ENCODE data around the gene DNAJB8.

DNAJB8 gene

DNA sequence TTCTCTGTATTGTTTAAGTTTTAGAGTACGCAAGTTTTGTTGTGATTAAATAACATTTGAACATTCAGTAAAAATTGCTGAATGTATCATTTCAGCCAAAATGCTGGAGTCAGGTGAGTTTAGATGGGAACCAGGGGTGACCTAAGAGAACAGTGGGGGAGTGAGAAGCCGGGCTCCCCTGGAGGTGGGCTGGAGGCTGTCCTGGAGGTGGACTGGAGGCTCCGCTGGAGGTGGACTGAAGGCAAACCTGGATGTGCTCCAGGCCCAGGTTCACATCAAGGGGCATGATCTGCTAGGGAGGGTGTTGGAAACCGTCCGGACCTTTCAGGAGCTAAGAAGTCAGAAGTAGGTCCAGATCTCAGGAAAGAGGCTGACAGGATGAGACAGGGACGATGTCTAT, 23.7 kb downstream of the DNAJB8 start:
- DNase-seq: no peak

DNA sequence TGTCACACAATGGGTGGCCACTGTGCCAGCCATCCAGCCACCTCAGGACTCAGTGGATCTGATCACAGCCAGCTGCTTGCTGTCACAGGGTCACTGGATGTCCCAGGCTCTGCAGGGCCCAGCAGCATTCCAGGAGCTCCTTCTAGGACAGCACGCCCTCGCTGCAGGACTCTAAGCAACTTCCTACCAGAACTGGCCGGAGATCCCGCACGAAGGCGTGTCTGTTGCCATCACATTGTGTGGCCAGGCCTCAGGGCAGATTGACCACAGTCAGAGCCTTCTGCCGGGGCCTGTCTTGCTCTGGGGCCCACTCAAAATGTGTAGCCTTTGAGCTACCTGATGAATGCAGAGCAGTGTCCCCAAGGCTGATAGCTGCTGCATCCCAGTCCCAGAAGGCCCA, 24.6 kb downstream of the DNAJB8 start:
- DNase-seq: no peak

DNA sequence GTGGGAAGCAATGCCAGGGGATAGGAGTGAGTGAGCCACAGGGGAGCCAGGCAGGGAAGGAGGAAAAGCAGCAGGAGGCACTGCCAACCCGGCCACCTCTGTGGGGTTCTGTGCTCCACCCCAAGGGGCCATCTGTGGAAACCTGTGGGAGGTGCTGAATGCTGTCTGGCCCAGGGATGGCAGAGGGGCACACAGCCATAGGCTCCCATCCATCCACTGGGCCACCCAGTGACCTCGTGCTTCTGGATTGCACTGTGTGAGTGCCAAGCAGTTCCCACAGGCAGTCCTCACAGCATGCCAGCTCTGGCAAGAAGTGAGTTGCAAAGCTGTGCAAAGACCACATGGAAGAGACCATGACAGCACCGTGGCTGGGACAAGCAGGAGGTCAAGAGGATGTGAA, 27.5 kb downstream of the DNAJB8 start:
- no peak for DNase-seq

DNA sequence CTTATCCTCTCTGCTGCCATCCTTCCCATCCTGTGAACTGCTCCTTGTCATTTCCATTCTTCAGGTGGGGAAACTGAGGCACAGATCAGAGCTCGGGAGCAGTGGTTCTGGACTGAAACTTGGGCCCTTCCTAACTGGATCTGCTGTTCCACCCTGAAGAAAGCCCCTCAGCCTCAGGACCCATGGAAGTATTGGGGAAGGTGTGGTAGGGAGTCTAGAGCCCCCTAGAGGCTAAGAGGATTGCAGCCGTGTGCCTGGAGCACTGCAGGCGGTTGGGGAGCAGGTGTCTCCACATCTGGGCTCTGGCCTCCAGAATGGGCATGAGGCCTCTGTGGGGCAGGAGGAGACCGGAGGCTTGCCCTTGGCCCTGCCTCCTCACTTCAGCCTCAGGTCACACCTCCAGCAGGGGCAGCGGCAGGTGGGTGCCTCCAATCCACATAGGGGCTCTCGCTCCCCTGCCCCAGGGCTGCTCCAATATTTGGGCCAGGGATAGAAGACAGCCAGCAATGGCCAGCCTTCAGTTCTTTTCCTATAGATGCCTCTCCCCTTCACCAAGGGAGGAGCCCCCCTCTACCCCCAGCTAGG, 28.1 kb downstream of the DNAJB8 start:
- DNase-seq: peak; percentile 22

DNA sequence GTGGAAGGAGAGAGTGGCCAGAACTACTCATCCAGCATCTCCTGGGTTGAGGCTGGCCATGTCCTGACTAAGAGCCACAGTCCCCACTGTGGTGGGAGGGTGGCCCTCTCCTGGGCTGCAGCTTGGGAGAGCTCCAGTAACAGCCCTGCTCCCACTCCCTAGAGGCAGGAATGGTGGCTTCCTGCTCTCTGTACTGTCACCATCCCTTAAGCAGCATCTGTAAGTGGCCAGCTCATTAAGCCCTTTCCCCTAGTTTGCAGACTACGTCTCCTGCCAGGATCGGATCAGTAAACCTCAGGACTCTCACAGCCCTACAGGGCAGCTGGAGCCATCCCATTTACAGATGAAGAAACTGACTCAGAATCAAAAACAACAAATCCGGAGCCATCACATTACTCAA, 30.5 kb downstream of the DNAJB8 start:
- no peak for DNase-seq

DNA sequence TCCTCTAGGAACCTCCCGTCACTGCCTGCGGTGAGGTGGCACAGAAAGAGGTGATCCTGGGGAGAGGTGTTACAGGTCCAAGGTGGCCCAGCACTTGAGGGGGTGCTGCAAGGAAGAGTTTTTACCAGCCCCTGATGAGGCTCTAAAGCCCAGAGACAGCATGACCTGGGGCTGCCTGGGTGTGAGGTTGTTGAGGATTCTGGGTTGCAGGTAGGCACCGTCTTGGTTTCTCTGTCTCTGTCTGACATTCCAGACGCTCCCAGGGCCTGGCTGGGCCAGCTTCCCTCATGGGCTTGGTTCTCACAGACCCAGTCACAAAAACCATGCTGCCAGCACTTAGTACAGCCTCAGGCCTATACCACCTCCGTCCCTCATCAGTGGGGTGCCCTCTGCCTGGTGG, 31.1 kb downstream of the DNAJB8 start:
- no peak for DNase-seq

DNA sequence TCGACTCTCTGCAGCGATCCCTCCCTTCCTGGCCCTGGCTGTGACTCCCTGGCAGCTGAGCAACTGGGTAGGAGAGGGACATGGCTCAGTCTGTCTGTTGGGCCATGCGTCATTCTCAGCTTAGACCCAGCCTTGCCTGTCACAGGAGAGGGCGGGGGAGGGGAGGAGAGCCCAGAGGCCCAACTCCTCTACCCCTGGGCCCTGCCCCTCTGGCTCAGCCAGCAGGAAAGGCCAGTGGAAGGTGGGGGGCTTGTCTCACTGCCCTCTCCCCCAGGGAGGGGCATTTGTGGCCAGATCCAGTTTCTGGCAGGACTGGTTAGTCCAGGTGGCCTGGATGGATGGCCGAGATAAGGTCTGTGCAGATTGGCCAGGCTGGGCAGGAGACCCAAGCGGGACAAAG, 31.6 kb downstream of the DNAJB8 start:
- DNase-seq: no peak

DNA sequence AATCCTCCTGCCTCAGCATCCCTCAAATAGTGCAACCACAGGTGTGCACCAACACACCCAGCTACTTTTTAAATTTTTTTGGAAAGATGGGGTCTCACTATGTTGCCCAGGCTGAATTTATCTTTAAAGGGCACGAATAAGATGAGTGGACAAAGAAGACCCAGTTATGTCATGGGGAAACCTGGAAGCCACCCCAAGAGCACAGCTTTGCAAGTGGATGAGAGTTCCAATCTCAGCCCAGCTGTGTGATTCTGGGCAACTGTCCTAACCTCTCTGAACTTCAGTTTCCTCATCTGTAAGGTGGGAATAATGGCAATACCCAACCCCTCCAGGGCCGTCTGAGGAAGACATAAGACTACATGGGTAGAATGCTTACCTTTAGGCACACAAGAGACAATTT, 32.2 kb downstream of the DNAJB8 start:
- no peak for DNase-seq

DNA sequence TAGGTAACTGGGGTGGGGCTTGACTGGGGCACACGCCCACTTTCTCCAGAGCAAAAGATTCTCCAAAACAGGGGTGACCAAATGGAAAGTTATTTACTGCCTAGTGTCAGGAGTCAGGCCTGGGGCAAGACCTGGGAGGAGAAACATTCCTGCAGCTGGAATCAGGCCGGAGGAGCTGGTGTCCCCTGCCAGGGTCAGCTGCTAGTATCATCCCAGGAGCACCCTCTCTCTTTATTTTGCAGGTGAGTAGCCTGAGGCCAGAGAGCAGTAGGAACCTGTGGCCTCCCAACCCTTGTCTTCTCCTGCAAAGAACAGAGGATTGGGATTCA, 32.9 kb downstream of the DNAJB8 start:
- no peak for DNase-seq

DNA sequence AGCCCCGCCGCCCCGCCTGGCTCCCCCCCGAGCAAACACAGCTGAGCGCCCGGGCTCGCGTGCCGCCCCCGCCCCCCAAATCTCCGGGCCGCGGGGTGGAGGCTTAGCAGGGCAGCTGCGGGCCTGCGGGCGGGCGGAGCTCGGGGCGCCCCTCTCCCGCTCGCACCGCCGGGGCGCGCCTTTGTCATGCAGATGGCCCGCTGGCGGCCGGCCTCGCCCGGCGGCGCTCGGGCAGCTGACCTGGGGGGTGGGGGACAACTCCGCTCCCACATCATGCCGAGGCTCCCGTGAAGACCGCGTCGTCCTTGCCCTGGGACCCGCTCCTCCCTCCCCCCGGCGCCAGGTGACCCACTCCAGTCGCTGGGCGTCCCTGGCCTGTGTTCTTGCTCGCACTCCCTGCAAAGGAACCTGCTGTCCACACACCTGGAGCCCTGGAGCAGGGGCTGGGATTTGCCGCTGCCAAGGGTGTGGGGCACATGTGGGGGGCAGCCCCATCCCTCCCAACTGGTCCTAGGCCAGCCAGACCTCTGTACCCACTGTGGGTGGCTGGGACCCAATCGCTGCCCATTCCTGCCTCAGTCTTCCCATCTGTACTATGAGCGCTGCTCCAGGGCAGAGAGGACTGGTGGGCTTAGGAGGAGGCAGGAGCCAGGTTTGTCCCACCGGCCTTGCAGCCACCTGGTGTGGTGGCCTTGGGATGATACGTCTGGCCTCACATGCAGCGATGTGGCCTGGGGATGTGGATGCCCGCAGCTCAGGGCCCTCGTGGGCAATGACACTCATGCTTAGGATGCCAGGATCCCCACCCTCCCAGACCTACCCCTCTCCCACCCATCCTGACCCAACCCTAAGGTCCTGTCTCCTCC, 33.5 kb downstream of the DNAJB8 start:
- DNase-seq: peak; percentile 60

DNA sequence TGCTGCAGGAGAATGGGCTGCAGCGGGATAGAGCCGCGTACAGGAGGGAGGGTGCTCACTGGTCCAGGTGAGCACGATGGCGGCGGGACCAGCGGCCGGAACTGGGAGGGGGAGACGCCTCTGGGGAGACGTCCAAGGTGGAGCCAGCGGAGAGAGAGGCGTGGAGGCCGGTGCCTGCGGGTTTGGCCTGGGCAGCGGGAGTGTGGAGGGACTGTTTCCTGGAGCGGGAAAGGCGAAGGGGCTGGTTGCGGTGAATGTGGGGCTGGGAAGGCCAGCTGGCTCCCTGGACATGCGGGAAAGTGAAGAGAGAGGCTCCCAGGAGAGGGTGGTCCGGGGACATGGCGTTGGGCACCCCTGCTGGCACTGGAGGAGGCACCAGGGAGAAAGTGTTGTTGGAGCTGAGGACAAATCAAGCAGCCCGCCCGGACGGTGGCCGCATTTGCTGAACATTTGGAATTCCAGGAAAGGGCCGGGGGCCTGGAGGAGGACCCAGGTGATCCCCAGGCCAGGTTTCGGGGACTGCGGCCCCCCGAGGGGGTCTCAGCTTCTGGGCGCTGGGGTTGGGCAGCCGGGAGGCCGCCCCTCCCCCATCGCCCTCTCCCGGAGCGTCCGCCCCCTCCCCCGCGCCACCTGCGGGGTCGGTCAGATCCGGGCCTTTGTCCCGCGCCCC, 34.3 kb downstream of the DNAJB8 start:
- DNase-seq: peak; percentile 45

DNA sequence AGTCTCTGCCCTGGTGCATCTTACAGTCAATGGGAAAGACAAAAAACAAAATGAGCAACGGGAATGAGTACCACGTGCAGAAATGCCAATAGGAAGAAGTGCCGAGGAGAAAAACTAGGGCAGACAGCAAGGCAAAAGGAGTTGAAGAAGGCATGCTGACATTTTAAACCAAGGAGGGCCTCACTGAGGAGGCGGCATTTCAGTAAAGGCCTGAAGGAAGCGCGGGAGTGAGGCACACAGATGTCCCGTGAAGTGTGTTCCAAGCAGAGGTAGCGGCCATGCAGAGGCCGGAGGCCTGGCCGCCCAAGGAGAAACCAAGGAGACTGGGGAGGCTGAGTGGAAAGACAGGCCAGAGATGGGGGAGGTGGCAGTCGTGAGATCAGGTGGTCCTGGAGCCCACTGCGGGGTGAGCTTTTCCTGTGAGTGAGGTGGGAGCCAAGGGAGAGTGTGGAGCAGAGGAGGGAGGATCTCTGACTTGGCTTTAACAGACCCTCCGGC, 34.8 kb downstream of the DNAJB8 start:
- no peak for DNase-seq

DNA sequence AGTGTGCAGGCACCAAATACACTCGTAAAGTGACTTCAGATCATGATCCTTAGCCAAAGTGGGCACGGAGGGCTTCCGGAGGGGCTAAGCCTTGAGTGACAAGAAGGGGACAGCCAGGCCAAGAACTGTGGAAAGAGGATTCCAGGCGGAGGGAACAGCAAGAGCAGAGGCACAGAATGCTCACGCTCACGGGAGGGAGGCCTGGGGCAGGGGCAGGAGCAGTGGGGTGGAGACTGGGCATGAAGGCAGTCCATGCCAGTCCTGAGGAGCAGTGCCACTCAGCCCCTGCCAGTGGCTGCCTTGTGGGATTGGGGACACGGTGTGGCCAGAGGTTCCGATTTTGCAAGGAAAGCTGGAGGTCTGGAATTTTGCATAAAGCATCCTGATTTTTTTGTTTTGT, 36.0 kb downstream of the DNAJB8 start:
- DNase-seq: no peak

DNA sequence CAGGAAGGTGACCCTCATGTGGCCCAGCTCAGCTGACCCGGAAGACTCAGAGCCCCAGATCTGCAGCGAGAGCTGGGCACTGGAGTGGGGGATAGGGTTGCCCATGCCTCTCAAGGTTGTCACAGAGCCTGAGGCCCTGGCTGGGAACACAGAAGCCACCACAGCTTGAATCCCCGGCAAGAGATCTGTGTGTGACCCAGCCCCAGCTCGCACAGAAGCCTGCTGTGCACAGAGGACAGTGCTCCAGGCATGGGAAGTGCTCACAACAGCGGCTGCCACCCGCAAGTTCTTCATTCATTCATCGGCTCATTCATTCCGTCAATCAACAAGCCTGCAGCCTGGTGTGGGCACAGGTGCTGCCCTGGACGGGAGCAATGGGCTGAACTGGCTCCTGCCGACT, 36.4 kb downstream of the DNAJB8 start:
- no peak for DNase-seq

DNA sequence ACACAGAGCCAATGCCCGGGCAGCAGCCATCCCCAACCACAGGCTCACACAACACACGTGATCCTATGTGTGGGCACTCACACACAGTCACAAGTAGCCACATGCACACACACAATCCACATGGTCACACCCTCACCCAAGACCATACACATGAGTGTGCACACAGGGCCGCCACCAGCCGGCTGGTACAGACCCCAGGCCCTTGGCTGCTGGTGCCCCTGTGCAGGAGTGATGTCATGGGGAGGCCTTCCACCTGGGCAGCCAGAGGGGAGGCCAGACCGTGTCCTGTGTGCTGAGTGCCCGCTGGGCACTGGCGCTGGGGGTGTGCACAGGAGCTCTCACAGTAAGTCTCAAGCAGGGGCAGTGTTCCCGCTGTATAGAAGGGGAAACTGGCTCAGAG, 36.9 kb downstream of the DNAJB8 start:
- no peak for DNase-seq

DNA sequence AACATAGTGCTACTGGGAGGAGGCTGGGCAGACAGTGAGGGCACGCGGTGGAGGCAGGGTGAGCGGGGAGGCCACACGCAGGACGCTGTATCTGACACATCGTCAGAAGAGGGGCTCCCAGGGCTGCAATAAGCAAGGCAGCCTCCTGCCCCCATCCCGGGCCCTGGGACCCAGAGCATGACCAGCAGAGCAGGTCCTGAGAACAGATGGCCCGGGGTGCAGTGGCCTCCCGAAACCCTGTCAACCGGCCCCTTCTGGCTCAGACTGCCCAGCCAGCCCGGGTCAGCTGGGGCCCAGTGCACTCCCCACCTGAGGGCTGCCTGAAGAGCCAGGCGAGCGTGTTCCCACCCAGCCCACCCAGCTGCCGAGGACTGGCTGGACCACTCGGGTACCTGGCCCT, 37.4 kb downstream of the DNAJB8 start:
- DNase-seq: no peak

DNA sequence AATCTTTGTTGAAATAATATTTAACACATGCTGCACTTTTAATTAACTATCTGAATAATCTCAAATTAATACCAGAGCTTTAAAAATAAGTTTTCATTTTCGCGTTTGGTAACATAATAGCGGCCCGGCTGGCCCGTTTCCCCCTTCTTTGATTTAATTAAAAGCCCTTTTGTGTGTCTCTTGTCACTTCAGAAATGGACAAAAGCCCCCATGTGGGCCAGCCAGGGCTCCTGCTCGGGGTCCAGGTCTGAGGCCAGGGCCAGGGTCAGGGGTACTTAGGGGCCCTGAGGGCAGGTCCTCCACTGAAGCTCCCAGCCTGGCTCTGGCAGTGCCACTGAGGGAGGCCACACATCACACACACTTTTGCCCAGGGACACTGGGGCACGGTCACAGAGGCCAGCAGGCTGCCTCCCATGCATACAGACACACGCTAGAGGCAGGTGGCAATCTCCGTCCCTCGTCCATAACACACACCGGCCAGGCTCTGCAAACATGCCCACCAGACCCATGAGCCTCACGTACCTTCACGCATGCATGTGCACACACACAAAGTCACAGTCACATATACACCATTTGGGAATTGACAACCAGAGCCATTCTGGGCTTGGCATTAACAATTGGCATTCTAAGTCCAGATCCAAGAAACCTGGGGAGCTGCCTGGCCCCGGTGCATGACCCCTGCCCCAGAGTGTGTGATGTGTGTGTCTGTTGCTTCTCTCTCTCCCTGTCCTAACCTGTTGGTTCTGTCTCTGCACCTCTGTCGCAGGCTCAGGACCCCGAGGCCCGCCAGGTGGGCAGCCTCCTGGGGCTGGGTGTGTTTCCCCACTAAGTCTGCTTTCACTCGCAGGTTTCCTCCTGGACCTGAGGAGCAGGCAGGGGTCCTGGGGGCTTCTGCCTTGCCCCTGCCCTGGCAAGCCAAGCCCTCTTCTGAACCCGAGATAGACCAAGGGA, 38.5 kb downstream of the DNAJB8 start:
- no peak for DNase-seq

DNA sequence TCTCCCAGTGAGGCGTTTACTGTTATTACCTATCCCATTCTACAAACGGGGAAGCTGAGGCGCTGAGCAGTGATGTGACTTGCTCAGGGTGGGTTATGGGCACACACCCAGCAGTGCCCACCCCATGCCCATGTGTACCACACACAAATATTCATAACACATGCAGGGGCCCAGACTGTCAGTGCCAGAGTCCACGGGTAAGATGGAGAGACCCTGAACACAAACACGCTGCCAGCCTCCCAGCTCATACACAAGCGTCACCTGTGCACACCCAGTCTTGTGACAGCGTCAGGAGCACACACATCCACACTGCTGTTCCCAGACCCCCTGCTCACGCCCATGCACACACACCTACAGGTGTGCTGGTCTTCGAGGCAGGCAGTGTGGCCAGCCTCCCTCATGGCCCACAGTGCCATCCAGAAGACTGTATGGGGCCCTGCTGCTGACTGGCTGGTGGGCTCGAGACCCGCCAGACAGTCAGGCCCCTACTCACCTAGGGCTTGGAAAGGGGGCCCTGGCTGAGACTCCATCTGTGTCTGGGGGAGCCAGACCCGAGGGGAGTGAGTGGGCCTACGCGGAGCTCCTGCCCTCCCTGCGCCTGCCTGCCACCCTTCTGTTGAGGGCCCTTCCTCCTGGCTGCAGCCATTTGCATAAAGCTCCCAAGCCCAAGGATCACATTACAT, 39.4 kb downstream of the DNAJB8 start:
- no peak for DNase-seq

DNA sequence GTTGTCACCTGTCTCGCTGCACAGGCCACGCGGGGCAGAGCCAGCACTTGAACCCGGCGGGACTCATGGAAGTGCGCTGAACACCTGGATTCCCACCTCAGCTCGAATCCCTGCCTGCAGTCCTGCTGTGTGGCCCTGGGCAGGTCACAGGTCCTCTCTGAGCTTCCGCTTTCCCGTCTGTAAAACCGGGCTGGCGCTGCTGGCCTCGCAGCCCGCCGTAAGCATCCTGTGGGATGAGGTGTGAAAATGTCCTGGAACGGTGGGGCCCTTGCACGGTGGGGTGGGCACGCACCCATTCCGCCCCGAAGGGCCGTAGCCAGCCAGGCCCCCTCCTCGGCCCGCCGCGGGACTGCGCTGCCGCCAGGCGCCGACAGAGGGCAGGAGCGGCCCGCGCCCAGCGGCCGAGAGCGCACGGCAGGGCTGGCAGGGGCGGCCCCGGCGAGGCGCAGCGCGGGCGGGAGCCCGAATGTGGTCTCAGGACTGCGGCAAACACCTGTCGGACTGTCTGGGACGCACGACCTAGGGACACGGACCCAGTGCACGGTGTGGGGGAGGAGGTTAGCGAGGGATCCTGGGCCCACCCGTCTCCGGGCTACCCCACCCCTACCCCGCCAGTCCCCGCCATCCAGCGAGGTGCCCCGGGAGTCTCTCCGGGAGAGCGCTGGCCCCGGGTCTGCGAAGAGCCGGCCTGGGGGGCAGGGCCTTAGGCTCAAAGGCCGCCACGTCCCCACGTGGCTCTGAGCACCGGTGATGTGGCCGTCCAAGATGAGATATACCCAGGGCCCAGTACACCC, 40.4 kb downstream of the DNAJB8 start:
- no peak for DNase-seq

DNA sequence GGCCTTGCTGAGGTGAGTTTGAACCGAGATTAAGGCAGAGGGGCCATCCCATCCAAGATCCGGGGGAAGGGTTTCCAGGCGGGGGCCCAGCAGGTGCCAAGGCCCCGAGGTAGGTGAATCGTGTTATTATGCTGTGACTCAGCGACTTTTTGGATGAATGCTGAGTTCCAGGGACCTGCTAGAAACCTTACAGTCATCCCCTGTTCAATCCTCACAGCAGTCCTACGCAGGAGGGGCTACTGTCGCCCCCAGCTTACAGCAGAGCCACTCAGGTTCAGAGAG, 40.9 kb downstream of the DNAJB8 start:
- DNase-seq: no peak

DNA sequence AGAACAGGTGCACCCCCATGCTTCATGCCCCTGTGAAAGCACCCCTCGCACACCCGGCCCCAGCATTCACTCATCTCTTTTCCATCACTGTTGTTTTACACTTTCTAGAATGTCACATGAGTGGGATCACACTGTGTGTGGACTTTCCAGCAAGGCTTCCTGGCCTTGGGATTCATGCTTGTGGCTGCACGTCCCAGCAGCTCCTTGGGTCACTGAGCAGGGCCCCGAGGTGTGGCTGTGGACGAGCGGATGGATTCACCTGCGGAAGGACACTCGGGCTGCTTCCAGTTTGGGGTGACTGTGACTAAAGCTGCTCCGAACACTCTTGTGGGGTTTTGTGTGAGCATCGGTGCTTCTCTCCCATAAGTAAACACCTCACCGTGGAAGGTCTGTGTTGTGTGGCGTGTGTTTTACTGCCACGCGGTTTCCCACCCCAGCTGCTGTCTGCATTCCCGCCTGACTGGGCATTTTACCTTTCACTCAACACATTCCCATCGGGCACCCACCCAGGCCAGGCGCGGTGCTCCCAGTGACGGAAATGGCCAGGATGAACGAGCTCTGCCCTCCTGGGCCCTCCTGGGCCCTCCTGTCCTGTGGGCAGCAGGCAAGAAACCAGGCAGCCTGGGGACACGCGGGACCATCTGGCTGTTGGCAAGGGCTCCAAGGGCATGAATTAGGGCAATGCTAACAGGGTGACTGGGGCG, 41.4 kb downstream of the DNAJB8 start:
- DNase-seq: no peak

Data from NCI-H1105 treated with DMSO at 0.1 percent for 48 hours (cell line).